GM13977 (cell line): ENCODE results near the gene WNT10A.

Source experiments
- DNase-seq: peaks from one replicate; pipeline ENCODE4 v3.0.0; 2012; ENCODE audit warnings: low spot score
- CTCF ChIP-seq: IDR thresholded peaks from 2 replicates; pipeline ENCODE4 v1.5.1; 2012; ENCODE audit warnings: mild to moderate bottlenecking, control low read depth; ENCODE audit not compliant: insufficient read depth; ENCODE audit errors: extremely low read depth, missing control alignments
- in situ Hi-C: fragments of 300-500 bp; cut with MboI; formaldehyde crosslinking; loops from one replicate; pipeline ENCODE4 v1.12.0; 2022; ENCODE audit warnings: low sequenced_read_pairs, low pct_unique_long_range_greater_than_20kb, mixed read lengths, inconsistent platforms; ENCODE audit not compliant: unreplicated experiment

WNT10A gene

GRCh38 chr2:218870984-218871344 lies 9.7 kb upstream of the WNT10A start:
- no peak for TF ChIP-seq CTCF
- no peak for DNase-seq
- in situ Hi-C loops: no loop called here

GRCh38 chr2:218871345-218872302 lies 9.0 kb upstream of the WNT10A start:
- no peak for DNase-seq
- in situ Hi-C loops: no loop called here
- no peak for TF ChIP-seq CTCF

- in situ Hi-C loops: no loop called here
- DNase-seq: no peak
- no peak for TF ChIP-seq CTCF
These were observed 7.8 kb upstream of the WNT10A start for GRCh38 chr2:218872645-218873358.

DNA sequence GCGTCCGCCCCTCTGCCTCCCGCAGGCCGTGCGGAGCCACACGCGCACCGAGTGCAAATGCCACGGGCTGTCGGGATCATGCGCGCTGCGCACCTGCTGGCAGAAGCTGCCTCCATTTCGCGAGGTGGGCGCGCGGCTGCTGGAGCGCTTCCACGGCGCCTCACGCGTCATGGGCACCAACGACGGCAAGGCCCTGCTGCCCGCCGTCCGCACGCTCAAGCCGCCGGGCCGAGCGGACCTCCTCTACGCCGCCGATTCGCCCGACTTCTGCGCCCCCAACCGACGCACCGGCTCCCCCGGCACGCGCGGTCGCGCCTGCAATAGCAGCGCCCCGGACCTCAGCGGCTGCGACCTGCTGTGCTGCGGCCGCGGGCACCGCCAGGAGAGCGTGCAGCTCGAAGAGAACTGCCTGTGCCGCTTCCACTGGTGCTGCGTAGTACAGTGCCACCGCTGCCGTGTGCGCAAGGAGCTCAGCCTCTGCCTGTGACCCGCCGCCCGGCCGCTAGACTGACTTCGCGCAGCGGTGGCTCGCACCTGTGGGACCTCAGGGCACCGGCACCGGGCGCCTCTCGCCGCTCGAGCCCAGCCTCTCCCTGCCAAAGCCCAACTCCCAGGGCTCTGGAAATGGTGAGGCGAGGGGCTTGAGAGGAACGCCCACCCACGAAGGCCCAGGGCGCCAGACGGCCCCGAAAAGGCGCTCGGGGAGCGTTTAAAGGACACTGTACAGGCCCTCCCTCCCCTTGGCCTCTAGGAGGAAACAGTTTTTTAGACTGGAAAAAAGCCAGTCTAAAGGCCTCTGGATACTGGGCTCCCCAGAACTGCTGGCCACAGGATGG lies 7.1 kb upstream of the WNT10A start:
- TF ChIP-seq CTCF: no peak
- no peak for DNase-seq
- in situ Hi-C loops: no loop called here

GRCh38 chr2:218875692-218876246 lies 4.9 kb upstream of the WNT10A start:
- no peak for TF ChIP-seq CTCF
- in situ Hi-C loops: no loop called here
- DNase-seq: no peak
